CD4-positive, alpha-beta T cell treated with Interferon gamma for 1 hour (primary cell): Measurements from ENCODE around the gene ACBD3.

ENCODE experiments used
- DNase-seq: peaks from one replicate; pipeline ENCODE4 v3.0.0-alpha.2; 2020

ACBD3 gene

GRCh38 chr1:226199971-226200370 lies 13.4 kb upstream of the ACBD3 start:
- DNase-seq: no peak

- DNase-seq: no peak
These were observed 8.6 kb upstream of the ACBD3 start for GRCh38 chr1:226195144-226195543.

GRCh38 chr1:226187380-226187779 lies 839 bp upstream of the ACBD3 start:
- DNase-seq: no peak

DNA sequence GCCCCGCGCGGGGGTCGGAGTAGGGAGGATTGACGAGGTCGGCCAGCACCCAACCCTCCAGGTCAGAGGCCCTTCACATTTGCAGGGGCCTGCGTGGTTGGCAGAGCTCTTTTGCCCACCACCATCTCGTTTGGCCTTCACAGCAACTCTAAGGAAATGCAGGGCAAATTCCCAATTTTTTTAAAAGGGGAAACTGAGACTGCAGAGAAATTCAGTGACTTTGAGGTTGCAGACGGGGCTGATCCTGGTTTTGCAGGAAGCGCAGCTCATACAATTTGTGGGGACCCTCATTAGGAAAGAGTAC lies 430 bp upstream of the ACBD3 start:
- no peak for DNase-seq

GRCh38 chr1:226185141-226186036 lies 1.2 kb downstream of the ACBD3 start:
- DNase-seq: no peak

DNA sequence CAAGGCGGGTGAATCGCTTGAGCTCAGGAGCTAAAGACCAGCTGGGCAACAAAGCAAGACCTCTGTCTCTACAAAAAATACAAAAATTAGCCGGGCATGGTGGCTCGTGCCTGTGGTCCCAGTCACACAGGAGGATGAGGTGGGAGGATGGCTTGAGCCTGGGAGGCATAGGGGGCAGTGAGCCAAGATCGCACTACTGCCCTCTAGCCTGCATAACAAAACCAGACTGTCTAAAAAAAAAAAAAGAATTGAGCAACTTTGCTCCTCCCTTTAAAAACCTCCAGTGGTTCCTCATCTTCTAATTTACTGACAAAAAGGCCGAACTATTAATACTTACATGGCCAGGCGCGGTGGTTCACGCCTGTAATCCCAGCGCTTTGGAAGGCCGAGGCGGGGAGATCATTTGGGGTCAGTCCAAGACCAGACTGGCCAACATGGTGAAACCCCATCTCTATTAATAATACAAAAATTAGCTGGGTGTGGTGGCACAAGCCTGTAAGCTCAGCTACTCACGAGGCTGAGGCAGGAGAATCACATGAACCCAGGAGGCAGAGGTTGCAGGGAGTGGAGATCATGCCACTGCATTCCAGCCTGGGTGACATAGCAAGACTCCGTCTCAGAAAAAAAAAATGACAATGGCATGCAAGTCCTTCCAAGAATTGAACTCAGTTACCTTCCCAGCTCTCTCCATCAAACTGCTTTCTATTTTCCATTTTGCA lies 4.4 kb downstream of the ACBD3 start:
- no peak for DNase-seq

DNA sequence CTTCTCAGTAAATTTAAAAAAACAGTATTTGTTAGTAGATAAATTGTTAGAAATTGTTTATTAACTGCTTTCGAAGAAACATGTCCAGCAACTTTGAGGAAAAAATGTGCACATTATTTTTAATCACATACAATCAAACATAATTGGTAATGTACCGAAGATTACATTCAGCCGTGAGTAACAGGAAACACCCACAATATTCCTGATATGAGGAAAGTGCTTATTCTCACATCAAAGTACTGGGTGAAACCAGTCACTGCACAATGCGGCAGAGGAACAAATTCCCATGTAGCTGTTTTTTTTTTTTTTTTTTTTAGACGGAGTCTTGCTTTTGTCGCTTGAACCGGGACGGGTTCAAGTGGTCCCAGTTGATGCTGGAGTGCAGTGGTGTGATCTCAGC lies 9.7 kb downstream of the ACBD3 start:
- no peak for DNase-seq

- no peak for DNase-seq
These were observed 14.0 kb downstream of the ACBD3 start for GRCh38 chr1:226172589-226172988.

- no peak for DNase-seq
These were observed 20.2 kb downstream of the ACBD3 start for GRCh38 chr1:226166341-226166740.

DNA sequence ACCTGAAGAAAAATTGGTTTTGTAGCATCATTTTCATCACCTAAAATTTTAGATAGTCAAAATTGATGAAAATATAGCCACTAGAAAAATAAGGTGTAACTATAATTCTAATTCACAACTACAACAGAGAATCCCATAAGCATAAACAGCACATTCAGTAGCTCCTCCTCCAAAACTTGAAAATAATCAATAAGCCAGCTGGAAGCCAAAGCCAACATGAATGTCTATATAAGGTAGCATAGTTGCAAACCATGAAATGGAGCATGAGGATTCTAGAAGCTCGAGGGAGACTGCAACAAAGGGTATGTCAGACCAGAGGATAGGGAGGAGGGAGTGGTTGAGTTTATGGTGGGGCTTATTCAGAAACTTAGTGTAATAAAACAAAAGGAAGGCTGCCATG lies 22.4 kb downstream of the ACBD3 start:
- DNase-seq: no peak

DNA sequence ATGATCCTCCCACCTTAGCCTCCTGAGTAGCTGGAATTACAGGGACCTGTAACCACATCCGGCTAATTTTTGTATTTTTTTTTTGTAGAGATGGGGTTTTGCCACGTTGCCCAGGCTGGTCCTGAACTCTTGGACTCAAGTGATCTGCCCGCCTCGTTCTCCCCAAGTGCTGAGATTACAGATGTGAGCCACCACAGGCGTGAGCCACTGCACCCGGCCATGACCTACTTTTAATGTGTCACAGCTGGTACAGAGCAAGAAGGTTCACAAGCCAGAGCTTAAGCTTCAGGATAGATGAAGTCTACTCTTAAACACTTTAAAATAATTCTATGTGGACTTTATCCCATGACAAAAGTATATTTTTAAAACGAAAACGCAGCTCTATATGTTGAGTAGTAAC lies 23.6 kb downstream of the ACBD3 start:
- DNase-seq: no peak

DNA sequence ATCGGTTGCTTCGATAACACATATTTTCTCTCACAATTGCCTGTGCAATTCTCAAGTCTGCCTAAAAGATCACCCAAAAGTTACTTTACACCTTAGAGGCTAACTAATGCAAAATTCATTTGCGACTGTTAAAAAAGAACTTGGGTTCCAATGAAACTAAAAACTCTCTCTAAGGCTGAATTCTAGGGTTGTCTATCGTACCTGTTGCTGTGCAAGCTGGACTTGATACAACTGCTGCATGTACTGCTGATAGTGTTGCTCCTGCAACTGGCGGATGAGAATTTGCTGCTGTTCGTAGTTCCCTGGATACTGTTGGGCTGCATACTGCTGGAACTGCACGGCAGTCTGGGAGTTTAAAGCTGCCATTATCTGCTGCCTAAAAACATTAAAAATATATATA lies 27.6 kb downstream of the ACBD3 start:
- no peak for DNase-seq

- DNase-seq: no peak
These were observed 28.1 kb downstream of the ACBD3 start for GRCh38 chr1:226158457-226158856.

DNA sequence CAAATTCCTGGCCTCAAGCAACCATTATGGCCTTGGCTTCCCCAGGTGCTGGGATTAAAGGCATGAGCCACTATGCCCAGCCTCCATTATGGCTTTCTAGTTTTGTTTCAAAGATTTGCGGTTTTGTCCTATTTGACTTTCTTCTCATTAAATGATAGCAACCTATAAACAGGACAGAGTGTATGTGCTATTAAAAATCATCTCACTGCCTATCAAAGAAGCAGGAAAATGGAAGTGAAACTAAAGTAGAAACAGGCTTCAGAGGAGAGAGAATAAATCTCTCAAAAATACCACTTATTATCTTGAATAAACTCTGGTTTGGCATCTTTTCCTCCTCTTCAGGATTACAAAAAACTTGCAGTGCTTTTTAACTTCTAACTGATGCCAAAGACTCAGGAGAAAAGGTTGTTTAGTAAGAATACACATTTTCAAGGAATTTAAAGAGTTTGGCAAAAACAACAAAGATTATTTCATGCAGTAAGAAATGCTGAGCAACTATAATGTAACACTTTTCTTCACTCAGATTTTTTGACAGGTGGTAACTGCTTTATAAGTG lies 28.7 kb downstream of the ACBD3 start:
- no peak for DNase-seq

DNA sequence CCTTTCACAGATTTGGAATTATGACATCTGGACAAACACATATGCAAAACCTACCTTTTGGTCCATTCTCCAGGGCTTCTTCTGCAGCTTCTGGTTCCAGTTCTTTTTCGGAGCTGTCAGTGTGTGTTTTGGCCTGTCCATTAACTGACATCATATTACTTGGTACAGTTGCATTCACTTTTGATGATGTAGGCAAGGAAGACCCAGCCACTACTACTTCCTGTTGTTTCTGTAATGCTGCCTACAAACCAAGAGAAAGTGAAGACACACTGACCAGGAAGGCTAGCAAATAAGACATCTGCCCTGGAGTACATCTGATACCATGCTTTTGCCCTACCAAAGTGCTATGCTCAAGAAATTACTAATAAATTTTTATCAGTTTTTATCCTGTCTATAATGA lies 31.9 kb downstream of the ACBD3 start:
- DNase-seq: no peak

DNA sequence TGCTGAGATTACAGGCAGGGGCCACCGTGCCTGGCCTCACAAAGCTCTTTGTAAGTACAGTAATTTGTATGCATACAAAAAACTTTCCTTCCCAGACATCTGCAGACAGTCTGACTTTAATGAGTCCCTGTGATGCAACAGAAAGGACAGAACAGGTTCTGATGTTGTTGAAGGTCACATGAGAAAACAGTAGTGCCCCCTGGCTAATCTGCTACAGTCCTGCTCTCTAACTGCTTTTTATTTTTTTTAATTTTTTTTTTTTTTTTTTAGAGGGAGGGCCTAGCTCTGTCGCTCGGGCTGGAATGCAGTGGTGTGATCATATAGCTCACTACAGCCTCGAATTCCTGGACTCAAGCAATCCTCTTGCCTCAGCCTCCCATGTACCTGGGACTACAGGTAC lies 36.7 kb downstream of the ACBD3 start:
- DNase-seq: no peak

DNA sequence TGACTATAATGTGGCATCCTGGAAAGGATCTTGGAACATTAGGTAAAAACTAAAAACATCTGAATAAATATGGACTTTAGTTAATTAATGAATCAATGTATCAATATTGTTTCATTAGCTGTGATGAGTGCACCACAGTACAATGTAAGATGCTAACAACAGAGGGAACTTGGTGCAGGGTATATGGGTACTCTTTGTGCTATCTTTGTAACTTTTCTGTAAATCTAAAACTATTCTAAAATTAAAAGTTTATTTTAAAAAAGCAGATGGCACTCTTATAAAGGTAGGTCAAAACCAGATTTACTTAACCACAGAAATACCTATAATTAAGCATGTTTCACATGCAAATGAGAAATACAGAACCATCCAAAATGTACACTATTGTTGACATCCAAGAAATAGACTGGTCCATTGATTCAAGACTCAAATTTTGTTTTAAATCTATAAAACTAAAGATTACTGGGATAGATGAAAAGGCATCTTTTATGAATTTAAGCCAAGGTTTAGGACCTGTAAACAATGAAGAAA lies 38.4 kb downstream of the ACBD3 start:
- DNase-seq: no peak

- no peak for DNase-seq
These were observed 42.5 kb downstream of the ACBD3 start for GRCh38 chr1:226144045-226144444.

DNA sequence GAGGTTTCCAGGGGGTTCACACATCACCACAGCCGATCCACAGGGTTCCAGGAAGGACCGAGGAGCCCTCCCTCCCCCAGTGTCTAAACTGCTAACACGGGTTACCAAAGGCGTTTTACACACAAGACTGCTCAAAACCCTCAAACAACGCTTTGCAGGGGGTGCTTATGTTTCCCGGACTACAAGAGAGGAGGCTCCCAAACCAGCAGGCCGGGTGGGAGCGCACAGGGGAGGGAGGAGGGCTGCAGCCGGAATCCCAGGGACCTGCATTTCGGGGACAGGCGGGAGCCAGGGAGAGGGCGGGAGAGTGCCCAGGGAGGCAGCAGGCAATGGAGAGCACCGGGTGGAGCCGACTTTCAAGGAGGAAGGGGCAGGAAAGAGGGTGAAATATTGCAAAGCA lies 50.8 kb downstream of the ACBD3 start:
- no peak for DNase-seq

- no peak for DNase-seq
These were observed 51.4 kb downstream of the ACBD3 start for GRCh38 chr1:226135059-226135651.

DNA sequence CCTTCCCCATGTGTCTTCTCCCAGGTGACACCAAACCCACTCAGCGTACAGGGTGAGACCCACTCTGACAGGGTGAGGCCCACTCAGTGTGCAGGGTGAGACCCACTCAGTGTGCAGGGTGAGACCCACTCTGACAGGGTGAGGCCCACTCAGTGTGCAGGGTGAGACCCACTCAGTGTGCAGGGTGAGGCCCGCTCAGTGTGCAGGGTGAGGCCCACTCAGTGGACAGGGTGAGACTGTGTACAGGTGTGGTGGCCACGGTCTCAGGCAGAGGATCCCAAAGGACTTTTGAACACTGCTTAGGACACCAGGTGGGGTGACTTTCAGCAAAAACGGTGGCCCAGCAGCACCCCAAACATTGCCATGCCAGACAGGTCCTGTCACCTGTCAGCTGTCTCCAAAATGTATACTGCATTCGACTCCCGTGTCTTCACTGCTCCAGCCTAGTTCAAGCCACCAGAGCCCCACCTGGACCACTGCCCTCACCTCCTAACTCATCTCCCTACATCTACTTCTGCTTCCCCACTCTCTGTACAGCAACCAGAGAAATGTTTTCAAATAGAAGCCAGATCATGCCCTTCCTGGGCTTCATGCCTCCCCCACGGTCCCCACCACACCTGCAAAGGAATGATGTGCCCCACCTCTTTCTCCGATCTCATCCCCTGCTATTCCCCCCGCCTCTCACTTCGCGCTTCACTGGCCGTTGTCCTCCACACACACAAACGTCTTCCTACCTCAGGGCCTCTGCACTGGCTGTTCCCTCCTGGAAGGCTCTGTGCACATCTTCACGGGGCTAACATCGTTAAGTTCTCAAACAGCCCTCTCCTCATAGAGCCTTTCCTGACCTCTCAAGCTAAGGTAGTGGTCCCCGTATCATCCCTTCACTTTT lies 52.1 kb downstream of the ACBD3 start:
- DNase-seq: no peak

- DNase-seq: no peak
These were observed 52.9 kb downstream of the ACBD3 start for GRCh38 chr1:226133504-226134123.
